Non-pigmented ciliary epithelial cell (primary cell): ENCODE data around the gene MTA3.
A peak's percentile ranks its signal among the peaks of the same experiment; 100 is the strongest.
"Not testable (repeated sequence)": the region's sequence is repeated elsewhere in the genome, so short reads cannot be mapped to it uniquely, and the experiment has no call there.

ENCODE experiments used
- DNase-seq: peaks from one replicate; pipeline ENCODE4 v3.0.0-alpha.2; 2010; ENCODE audit warnings: low read depth

The MTA3 gene

DNA sequence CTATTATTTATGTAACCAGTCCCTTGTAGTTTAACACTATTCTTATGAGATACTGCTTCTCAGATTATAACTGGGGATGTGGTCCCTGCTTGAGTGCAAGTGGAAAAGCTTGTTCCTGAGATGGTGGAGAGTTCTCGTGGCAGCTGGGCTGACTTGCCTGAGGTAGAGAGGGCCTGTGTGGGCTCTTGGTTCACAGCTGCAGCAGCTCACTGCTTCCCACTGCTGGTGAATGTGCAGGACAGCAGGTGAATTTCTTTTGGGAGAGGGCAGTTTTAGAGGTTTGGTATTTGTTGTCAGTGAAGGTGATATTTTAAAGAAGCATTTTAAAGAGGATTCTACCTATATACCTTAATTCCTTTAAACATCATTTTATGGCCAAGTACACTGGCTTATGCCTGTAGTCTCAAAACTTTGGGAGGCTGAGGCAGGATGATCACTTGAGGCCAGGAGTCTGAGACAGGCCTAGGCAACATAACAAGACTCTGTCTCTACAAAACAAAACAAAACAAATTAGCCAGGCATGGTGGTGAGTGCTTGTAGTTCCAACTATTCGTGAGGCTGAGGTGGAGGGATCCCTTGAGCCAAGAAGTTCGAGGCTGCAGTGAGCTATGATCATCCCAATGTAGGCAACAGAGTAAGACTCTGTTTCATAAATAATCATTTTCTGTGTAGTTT, 94.8 kb downstream of the MTA3 start:
- peak; percentile 58 for DNase-seq

DNA sequence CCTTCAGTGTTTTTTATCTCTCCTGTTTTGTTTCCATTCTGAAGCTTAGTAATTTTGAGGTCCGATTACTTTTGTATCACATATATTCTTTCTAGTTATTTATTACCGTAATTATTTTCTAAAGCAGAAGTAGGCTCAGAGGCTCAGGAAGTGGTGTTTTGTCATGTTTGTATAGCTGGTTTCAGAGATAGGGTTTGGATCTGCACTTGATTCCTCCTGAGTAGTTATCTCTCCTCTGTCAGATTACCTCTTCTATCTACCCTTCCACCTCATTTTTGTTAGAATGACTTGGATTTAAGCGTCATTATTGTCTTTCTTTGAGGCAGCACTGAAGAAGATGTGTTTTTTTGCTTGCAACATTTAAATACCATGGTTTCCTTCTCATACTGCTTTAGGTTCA, 95.4 kb downstream of the MTA3 start:
- no peak for DNase-seq

DNA sequence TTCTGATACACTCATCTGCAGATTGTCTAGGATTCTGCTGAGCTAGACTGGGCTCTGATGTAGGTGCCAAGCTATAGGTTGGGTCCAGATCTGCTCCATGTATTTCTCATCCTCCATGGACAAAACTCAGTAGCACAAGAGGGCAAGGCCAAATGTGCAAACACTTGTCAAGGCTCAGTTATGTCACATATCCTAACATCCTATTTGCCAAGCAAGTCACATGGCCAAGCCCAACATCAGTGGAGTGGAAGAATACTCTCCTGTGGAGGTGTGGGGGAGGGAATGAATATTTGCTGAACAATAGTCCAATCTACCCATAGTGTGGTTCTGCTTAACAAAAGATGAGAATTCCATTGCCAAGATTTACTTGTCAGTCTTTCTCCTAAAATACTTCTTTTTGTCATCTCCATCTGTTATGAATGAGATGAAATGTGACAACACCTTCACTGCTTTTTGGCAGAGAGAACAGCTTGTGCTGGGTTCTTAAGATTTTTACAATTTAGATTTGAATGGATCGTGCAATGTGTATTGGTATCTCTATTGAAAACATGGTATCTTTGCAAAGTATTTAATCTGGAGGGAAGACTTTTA, 105.7 kb downstream of the MTA3 start:
- DNase-seq, result no peak

DNA sequence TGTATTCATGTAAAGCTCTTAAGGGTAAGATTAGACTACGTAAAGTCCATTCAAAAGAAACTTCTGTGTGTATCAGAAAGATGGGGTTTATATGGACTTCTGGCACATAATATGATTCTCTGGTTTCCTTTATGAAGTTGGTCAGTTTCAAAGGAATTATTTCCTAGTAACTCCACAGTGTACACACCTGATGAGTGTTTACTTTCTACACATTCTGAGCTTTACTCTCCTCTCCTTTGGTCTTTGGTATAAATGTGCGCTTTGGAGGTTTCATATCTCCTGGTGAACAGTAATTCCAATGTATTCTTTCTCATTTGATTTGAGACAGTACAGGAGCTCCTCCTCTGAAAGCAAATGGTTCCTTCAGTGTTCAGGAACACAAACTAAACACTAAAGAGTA, 107.4 kb downstream of the MTA3 start:
- DNase-seq, result no peak

DNA sequence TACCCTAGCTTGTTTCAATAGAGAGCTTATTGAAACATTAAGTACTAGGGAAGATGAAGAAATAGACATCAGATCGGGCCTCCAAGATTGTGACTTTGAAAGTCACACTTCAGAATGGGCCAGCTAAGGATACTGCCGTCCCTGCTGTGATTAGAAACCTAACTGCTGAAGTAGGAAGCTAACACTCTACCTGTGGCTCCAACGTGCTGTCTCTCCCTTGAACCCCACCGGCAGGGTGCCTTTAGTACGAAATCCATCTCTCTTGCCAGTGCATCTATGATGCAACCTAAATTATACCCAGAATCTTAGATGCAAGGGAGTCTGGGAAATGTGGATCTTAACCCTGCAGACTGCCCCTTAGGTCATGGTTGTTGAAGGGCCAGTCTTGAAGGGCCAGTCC, 116.9 kb downstream of the MTA3 start:
- DNase-seq, result no peak

DNA sequence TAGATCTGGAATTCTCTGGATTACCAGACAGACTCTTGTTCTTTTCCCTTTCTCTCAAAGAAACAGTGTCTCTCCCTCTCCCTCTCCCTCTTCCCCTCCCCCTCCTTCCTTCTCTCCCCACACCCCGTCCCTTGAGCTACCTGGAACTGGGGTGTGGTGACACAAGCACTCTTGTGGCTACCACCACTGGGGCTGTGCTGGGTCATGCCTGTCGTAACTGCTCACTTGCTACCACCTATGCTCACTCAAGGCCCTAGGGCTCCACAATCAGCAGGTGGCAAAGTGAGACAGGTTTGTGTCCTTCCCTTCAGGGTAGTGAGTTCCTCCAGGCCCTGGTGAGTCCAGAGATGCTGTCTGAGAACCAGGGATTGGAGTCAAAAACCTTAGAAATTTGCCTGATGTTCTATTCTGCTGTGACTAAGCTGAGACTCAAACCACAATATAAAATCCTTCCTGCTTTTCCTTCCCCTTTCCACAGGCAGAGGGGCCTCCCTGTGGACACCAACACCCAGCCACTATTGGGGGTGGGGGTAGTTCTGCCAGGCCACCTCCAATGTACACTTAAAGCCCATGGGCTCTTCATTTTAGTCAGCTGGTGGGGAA, 124.7 kb downstream of the MTA3 start:
- no peak for DNase-seq

DNA sequence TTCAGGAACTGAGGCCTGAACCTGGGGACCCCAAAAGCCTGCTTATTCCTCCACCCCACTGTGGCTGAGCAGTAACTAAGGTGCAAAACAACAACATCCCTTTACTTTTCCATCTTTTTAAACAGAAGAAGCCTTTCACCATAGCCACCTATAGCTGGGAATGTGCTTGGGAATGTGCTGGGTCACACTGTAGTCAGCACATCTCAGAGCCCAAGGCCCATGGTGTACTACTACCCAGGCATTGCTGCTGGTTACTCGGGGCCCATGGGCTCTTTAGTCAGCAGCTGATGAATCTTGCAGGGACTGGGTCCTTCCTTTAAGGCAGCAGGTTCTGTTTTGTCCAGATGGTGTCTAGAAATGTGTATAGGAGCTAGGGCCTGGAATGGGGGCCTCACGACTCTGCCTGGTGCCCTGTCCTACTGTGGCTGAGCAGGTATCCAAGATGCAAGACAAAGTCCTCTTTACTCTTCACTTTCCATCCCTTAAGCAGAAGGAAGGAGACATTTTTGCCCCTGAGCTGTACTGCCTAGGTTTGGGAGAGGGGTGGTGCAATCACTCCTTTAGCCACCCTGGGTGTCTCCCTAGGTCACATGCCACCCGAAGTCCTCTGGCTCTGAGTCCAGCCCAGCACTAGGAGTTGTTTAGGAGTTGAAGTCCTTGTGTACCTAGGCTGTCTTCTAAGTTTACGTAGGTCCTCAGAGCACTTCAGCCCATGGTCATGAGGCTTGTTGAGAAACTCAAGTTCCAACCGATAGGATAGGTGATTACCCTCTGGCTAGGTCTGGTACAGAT, 125.5 kb downstream of the MTA3 start:
- DNase-seq, result no peak

DNA sequence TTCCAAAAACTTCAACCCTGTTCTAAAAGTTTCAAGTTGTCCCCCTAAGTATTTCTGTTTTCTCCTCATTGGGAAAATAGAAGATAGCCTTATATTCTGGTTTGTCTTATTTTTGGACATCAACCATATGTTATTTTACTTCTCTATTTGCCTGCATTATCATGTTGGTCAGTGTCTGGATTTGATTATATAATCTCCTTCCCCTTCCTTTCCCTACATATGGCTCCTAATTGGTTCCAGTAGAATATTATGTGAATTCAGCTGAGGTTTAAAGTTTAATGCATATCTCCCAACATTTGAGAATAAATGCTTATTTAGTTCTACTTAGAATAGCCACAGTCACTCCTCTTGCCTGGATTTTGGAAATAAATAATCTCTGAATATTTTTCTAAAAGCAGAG, 128.6 kb downstream of the MTA3 start:
- DNase-seq, result no peak

DNA sequence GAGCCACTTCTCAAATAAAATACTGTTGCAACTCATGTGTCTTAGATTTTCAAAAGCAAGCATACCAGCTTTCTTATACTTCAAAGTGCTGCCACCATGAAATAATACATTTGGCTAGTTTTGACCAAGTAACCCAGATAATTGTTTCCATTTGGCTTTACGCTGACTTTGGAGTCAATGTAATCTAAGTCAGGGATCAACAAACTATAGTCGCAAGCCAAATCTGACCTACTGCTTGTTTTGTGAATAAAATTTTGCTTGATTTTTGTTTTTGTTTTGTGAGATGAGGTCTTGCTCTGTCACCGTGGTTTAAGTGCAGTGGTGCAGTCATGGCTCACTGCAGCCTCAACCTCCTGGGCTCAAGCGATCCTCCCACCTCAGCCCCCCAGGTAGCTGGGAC, 130.5 kb downstream of the MTA3 start:
- DNase-seq, result no peak

DNA sequence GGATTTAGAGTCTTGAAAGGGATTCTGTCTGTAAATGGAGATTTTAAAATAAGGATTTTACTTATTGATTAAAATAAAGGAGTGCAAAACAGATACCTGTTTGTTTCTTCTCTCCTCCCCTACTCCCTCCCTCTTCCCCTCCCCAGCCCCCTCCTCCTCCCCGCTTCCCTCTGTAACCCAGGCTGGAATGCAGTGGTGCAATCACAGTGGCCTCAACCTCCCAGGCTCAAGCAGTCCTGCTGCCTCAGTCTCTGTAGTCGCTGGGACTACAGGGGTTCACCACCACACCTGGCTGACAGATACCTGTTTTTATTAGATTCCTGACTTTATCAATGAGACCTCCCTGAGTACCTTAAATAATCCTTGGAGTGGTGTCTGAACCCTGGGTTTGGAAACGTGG, 138.4 kb downstream of the MTA3 start:
- no peak for DNase-seq

DNA sequence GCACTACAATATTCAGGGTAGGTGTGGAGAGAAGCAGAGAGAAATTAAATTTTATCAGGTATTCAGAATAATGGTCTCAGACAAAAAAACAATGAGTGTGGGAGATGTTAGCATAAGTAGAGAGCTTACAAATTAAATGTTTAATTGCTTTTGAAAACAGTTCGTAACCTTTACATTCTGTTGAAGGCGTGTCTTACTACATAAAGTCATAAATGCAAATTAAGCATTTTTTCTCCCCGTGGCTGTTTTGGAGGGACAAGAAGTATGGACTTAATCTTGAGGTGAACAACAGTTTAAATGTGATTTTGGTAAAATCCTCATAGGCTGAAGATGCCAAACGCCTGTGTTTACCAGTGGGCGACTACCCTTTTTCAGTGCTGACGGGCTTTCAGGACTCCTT, 139.7 kb downstream of the MTA3 start:
- no peak for DNase-seq

DNA sequence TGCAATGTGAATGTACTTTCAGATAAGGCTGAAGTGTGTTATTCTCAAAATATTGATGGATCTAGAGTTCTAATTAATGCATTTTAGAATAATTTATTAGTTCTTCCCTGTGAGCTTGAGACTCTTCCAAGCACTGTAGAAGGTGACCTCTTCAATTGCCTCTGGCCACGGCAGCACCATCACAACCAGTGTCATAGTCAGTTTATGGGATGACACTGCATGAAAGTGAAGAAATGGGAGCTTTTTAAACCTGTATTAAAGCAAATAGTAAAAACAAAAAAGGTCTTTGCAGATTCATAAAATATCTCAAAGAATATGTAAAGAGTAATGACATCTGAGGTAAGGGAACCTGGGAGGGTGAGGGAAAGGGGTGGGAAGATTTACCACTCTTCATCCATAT, 143.5 kb downstream of the MTA3 start:
- no peak for DNase-seq

DNA sequence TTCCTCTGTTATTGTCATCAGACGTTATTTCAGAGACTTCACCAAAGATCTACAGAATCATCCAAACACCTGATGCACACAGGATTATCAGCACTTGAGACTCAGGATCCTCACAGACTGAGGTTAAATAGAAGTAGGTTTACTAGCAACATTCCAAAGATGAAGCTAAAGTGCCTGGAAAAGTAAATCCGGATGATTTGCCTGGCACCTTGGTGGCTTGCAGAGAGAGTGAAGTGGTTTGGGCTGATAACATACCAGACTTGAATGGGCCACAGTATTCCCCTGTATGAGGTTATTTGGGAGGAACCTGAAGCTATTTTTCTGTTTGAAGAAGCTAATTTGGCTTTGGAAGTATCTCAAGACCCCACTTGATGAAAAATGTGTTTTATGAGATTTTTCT, 144.5 kb downstream of the MTA3 start:
- DNase-seq, result no peak

DNA sequence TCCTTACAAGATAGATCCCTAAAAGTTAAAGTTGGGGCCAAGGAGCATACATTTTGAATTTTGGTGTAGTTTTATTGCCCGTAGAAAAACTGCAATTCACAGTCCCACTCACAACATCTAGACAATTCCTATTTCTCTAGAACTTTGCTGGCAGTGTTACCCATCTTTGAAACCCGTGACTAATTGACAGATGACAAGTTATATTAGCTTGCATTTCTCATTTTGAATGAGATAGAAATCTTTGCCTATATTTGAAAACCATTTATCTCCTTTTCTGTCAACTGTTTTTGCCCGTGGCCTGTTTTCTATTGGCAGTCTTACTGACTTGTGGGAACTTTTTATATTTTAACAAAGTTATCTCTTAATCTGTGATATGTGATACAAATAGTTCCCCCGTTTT, 145.5 kb downstream of the MTA3 start:
- DNase-seq, result no peak

DNA sequence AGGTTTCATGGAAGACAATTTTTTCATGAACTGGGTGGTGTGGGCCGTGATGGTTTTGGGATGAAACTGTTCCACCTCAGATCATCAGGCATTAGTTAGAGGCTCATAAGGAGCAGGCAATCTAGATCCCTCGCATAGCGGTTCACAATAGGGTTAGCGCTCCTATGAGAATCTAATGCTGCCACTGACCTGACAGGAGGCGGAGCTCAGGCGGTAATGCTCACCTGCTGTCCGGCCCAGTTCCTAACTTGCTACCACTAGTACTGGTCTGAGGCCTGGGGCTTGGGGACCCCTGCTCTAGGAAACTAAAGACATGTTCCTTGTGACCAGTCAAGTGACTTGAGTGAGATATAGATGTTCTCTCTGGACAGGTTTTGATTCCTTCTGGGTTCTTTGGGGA, 146.3 kb downstream of the MTA3 start:
- no peak for DNase-seq

DNA sequence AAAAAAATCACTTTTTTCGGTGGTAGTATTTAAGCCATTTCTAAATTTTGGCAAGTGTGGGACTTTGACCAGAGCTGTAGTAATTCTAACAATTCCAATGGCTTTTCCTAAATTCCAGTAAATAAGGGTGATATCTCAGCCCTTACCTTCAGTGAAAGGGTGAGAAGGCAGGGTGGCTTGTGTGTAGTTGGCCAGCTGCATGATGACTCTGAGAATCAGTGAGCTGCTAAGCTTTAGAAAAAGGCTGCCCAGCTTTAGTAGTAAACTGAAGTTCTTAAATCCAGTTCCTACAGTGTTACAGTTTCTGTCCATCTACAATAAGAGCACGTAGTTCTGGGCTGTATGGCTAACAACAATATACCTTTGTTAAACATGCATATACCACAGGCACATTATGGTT, 153.5 kb downstream of the MTA3 start:
- DNase-seq, result no peak

DNA sequence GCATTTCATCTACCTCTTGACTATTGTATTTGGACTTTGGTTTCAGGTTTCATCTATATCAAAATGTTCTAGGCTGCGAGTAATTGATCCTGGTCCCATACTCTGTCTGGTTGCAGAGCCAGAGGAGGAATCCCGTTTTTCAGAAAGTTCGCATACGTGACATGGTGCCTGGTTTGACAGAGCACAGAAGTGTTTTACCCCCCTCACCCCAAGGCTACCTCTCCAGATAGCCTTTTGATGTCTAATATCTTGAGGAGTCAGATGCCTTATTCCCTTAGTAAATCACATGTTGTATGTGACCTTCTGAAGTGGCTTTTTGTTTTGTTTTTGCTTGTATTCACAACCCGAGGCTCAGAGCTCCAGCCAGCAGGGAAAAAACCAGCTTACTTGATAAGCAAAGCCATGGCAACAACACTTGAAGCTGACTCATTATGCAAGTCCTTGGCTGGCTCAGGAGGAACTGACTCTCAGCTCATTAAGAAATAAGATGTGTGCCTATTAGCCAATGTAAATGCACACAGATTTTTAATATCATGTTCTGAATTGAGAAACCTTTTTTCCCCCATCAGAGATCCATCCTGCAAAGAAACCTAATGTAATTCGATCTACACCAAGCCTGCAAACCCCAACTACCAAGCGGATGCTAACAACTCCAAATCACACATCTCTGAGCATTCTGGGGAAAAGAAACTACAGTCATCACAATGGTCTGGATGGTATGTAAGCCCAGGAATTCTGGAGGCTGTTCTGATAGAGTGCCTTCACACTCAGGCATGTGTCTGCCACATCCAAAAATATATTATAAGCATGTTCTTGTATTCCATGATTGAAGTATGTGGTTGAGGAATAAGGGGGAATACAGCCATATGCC, 154.1 kb downstream of the MTA3 start:
- peak; percentile 78 for DNase-seq

DNA sequence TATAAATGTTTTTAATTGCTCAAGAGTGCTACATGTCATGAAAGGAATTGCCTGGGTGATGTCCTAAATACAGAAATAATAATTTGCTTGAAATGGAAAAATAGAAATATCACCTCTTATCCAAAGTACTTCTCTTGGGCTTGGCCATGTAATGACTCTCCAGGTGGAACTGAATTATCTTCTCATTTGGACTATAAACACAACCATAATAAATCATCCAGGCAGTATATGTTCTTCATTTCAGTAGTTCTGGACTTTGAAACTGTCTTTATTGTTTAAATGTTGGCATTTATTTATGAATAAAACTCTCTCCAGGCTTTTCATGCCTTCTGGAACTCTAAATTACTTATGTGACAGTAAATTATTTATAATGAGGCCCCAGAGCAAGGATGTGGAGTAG, 155.0 kb downstream of the MTA3 start:
- no peak for DNase-seq

DNA sequence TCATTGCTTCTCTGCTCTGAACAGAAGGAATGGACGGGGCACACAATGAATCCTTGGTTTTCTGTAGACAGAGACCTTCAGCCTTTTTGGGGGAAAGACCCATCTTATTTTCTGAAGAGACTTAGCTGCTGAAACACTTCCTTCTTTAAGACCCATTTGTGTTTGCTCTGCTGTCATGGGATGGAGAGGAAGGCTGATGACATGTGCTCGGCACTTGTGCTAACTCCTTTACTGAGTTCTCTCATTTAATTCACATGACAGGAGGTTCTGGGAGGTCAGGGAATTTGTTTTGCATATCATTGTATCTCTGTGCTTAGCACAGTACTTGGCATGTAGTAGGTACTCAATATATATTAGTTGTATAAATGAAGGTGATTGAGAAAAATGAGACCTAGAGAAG, 156.5 kb downstream of the MTA3 start:
- DNase-seq, result no peak

DNA sequence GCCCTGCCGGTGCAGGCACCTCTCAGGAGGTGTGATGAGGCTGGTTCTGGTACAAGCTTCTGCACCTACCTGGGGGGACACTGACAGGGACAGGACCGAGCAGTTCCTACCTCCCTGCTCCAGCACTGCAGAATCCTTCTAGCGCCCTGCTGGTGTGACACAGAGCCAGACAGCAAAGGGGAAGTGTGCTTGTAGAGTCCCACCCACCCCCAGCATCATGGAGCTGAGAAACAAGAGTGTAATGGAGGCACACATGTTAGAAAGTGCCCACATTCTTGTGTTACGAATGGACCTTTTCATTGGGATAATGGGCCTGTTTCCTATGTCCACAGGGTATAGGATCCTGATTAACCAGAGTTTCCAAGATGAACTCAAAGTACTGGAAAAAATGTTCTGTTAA, 157.2 kb downstream of the MTA3 start:
- DNase-seq, result no peak

DNA sequence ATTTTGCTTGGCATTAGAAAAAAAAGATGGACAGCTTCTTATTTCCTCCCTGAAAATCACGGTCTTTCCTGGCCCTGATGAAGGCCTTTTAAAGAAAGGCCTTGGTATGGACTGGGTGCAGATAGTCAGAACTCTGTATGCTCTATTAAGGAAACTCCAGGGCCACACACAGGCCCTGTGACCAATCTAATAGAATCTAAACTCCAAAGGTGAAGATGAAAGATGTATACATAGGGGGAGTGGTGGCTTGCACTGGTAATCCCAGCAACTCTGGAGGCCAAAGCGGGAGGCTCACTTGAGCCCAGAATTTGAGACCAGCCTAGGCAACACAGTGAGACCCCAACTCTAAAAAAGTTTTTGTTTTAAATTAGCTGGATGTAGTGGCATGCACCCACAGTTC, 158.2 kb downstream of the MTA3 start:
- DNase-seq, result no peak

DNA sequence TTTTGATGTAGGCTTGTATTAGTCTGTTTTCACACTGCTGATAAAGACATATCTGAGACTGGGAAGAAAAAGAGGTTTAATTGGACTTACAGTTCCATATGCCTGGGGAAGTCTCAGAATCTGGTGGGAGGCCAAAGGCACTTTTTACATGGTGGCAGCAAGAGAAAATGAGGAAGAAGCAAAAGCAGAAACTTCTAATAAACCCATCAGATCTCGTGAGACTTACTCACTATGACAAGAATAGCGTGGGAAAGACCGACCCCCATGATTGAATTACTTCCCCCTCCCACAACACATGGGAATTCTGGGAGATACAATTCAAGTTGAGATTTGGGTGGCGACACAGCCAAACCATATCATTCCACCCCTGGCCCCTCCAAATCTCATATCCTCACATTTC, 162.9 kb downstream of the MTA3 start:
- not testable (repeated sequence) for DNase-seq
